H9 (cell line): ENCODE results near the gene KIAA1958. TPM values are rescaled to one million over a fixed set of nuclear protein-coding genes. Genes with fewer than 3 reads are reported as not detected.

Experiments used
- DNase-seq: peaks from one replicate; pipeline ENCODE4 v3.0.0-alpha.2; 2017
- H2AFZ ChIP-seq: one replicate; pipeline ENCODE4 v1.6.1; 2013; ENCODE audit warnings: mild to moderate bottlenecking, low read length, control low read depth, moderate library complexity
- H2AK5ac ChIP-seq: 2 replicates; pipeline ENCODE4 v1.6.1; 2013; ENCODE audit warnings: low read length, control low read depth, mixed read lengths; ENCODE audit not compliant: insufficient read length
- H2BK120ac ChIP-seq: one replicate; pipeline ENCODE4 v1.6.1; 2013; ENCODE audit warnings: low read depth, mild to moderate bottlenecking, low read length, control low read depth, inconsistent platforms; ENCODE audit not compliant: poor library complexity, severe bottlenecking
- H2BK12ac ChIP-seq: 2 replicates; pipeline ENCODE4 v1.6.1; 2013; ENCODE audit warnings: low read length, control low read depth, mixed read lengths, low read depth; ENCODE audit not compliant: insufficient read length
- H2BK15ac ChIP-seq: 2 replicates; pipeline ENCODE4 v1.6.1; 2013; ENCODE audit warnings: low read depth, low read length, control low read depth
- H2BK20ac ChIP-seq: one replicate; pipeline ENCODE4 v1.6.1; 2013; ENCODE audit warnings: low read depth, mild to moderate bottlenecking, low read length, control low read depth, inconsistent platforms; ENCODE audit not compliant: poor library complexity, severe bottlenecking
- H2BK5ac ChIP-seq: 2 replicates; pipeline ENCODE4 v1.6.1; 2013; ENCODE audit warnings: low read length, control low read depth, mixed read lengths; ENCODE audit not compliant: insufficient read length
- H3K14ac ChIP-seq: 2 replicates; pipeline ENCODE4 v1.6.1; 2013; ENCODE audit warnings: low read length, control low read depth; ENCODE audit not compliant: insufficient read depth
- H3K18ac ChIP-seq: 2 replicates; pipeline ENCODE4 v1.6.1; 2013; ENCODE audit warnings: low read depth, mild to moderate bottlenecking, mixed read lengths, low read length, control low read depth; ENCODE audit not compliant: insufficient read length
- H3K23ac ChIP-seq: 2 replicates; pipeline ENCODE4 v1.6.1; 2013; ENCODE audit warnings: low read length, control low read depth, mixed read lengths, low read depth; ENCODE audit not compliant: insufficient read length
- H3K23me2 ChIP-seq: 2 replicates; pipeline ENCODE4 v1.6.1; 2013; ENCODE audit warnings: low read depth, mild to moderate bottlenecking, mixed read lengths, low read length, control low read depth; ENCODE audit not compliant: insufficient read length, poor library complexity, severe bottlenecking
- H3K27ac ChIP-seq: 2 replicates; pipeline ENCODE4 v1.5.1; 2013; ENCODE audit warnings: low read length, control low read depth, mixed read lengths, low read depth; ENCODE audit not compliant: insufficient read length
- H3K27me3 ChIP-seq: 2 replicates; pipeline ENCODE4 v1.6.1; 2013; ENCODE audit warnings: low read length, control low read depth, inconsistent platforms; ENCODE audit not compliant: insufficient read depth
- H3K4ac ChIP-seq: 2 replicates; pipeline ENCODE4 v1.6.1; 2013; ENCODE audit warnings: low read depth, mild to moderate bottlenecking, control low read depth, inconsistent platforms, low read length, moderate library complexity
- H3K4me1 ChIP-seq: 2 replicates; pipeline ENCODE4 v1.6.1; 2013; ENCODE audit warnings: low read length, control low read depth, inconsistent platforms; ENCODE audit not compliant: insufficient read depth
- H3K4me2 ChIP-seq: 2 replicates; pipeline ENCODE4 v1.6.1; 2013; ENCODE audit warnings: low read length, control low read depth, mixed read lengths; ENCODE audit not compliant: insufficient read length, insufficient read depth
- H3K56ac ChIP-seq: 2 replicates; pipeline ENCODE4 v1.6.1; 2013; ENCODE audit warnings: low read depth, mild to moderate bottlenecking, mixed read lengths, low read length, control low read depth; ENCODE audit not compliant: insufficient read length
- H3K79me1 ChIP-seq: 2 replicates; pipeline ENCODE4 v1.6.1; 2013; ENCODE audit warnings: low read depth, mild to moderate bottlenecking, moderate library complexity, low read length, control low read depth, inconsistent platforms; ENCODE audit not compliant: insufficient read depth, poor library complexity, severe bottlenecking
- H3K79me2 ChIP-seq: 2 replicates; pipeline ENCODE4 v1.6.1; 2013; ENCODE audit warnings: low read length, control low read depth, inconsistent platforms; ENCODE audit not compliant: insufficient read depth
- H3K9ac ChIP-seq: 2 replicates; pipeline ENCODE4 v1.6.1; 2013; ENCODE audit warnings: low read length, control low read depth, mixed read lengths; ENCODE audit not compliant: insufficient read length; ENCODE audit errors: extremely low read depth
- H3K9me3 ChIP-seq: one replicate; pipeline ENCODE4 v1.6.1; 2013; ENCODE audit warnings: low read depth, low read length, inconsistent platforms; ENCODE audit not compliant: control insufficient read depth
- H3T11ph ChIP-seq: one replicate; pipeline ENCODE4 v1.6.1; 2013; ENCODE audit warnings: mild to moderate bottlenecking, low read length, control low read depth, inconsistent platforms
- H4K20me1 ChIP-seq: one replicate; pipeline ENCODE4 v1.6.1; 2013; ENCODE audit not compliant: control insufficient read depth, insufficient read length, insufficient read depth
- H4K5ac ChIP-seq: 2 replicates; pipeline ENCODE4 v1.6.1; 2013; ENCODE audit warnings: low read depth, mild to moderate bottlenecking, mixed read lengths, low read length, control low read depth; ENCODE audit not compliant: insufficient read length
- H4K8ac ChIP-seq: replicated peaks from 2 replicates; pipeline ENCODE4 v1.6.1; 2013; ENCODE audit warnings: low read length, control low read depth, mixed read lengths, low read depth; ENCODE audit not compliant: insufficient read length
- H4K91ac ChIP-seq: 2 replicates; pipeline ENCODE4 v1.6.1; 2013; ENCODE audit warnings: low read depth, mild to moderate bottlenecking, moderate library complexity, mixed read lengths, low read length, control low read depth; ENCODE audit not compliant: insufficient read length
- H3K27ac Mint-ChIP-seq, 3 experiments: 2 replicates in 2 of 3; 3 replicates in 1 of 3; pipeline ENCODE4 v1.8.0; 2020 to 2021; ENCODE audit warnings: mixed read lengths in 3 of 3, mild to moderate bottlenecking in 1 of 3, moderate library complexity in 1 of 3
- H3K27me3 Mint-ChIP-seq: 2 replicates; pipeline ENCODE4 v1.8.0; 2021; ENCODE audit warnings: low read depth, mild to moderate bottlenecking, moderate library complexity, mixed read lengths
- H3K36me3 Mint-ChIP-seq, 3 experiments: 2 replicates in 2 of 3; 3 replicates in 1 of 3; pipeline ENCODE4 v1.8.0; 2020 to 2021; ENCODE audit warnings: low read depth in 3 of 3, mixed read lengths in 3 of 3; ENCODE audit not compliant: insufficient read depth in 1 of 3
- H3K4me1 Mint-ChIP-seq, 2 experiments: 2 replicates each; pipeline ENCODE4 v1.8.0; 2020; ENCODE audit warnings: mixed read lengths in 2 of 2
- H3K4me3 Mint-ChIP-seq, 2 experiments: 2 replicates in 1 of 2; 3 replicates in 1 of 2; pipeline ENCODE4 v1.8.0; 2020 to 2021; ENCODE audit warnings: mild to moderate bottlenecking in 2 of 2, mixed read lengths in 2 of 2, moderate library complexity in 1 of 2
- H3K9me3 Mint-ChIP-seq, 2 experiments: 2 replicates in 1 of 2; 3 replicates in 1 of 2; pipeline ENCODE4 v1.8.0; 2020; ENCODE audit warnings: mild to moderate bottlenecking in 2 of 2, mixed read lengths in 2 of 2, moderate library complexity in 1 of 2
- WGBS: extraction: QIAGEN DNeasy Blood & Tissue Kit; methylation state at CpG from one replicate; pipeline ENCODE4 v1.1.7; 2013; ENCODE audit warnings: missing lambda C conversion rate, low lambda C conversion rate, mixed read lengths; ENCODE audit not compliant: insufficient read length; ENCODE audit errors: extremely low coverage; 5-methylcytosine and 5-hydroxymethylcytosine counted together
- total RNA-seq: library from RNA; stranded (reverse); gene quantifications from 2 replicates; pipeline ENCODE4 v1.2.1, GENCODE V29; 2021
- TF ChIP-seq, protein P1 (sequence below): fragments of 200-600 bp; sonication (generic); conservative IDR thresholded peaks from 3 replicates; pipeline ENCODE4 v1.8.0; 2021; ENCODE audit warnings: antibody characterized with exemption, mild to moderate bottlenecking

KIAA1958 gene
- total RNA-seq, 1 experiment from 2014 or later: 34.0 TPM

DNA sequence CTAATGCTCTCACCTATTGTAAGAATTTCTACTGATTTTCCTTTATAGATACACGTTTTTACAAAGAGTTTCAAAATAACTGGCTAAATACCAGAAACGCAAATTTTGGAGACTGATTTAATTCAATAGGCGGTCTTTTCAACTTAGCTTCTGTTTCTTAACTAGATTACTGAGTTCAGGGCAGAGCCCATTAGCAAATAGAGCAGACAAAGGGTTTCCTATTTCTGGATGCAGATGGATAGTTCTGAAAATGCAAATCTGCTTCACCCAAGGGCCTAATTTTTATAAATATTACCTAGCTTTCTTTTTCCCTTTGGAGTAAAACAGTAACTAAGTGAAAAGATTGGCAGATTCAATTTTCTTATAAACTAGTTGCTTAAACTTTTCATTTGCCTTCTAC is 13.6 kb upstream of the KIAA1958 start:
- H3T11ph ChIP-seq: no peak overlapping the region
- peaks cover 15 to 18% of the 10 kb centered on the region in 2 experiments for H3K4me1 Mint-ChIP-seq
- no peaks in the 10 kb centered on the region for H3K79me2 ChIP-seq
- WGBS: no CpG with 5 or more reads among the region's 3 CpGs
- H3K79me1 ChIP-seq: no peaks in the 10 kb centered on the region
- H3K9ac ChIP-seq: no peak overlapping the region
- no peaks in the 10 kb centered on the region for H3K4me1 ChIP-seq
- peaks cover 13 to 15% of the 10 kb centered on the region in 2 experiments; a peak in 4 of 5 replicates for H3K9me3 Mint-ChIP-seq
- H3K27ac Mint-ChIP-seq: no peak overlapping the region
- no peaks in the 10 kb centered on the region for H3K9me3 ChIP-seq
- H3K27me3 ChIP-seq: no peaks in the 10 kb centered on the region
- no peak overlapping the region for H4K5ac ChIP-seq
- H2BK120ac ChIP-seq: no peak overlapping the region
- H3K18ac ChIP-seq: no peak overlapping the region
- H3K27ac ChIP-seq: no peak overlapping the region
- H2AK5ac ChIP-seq: no peak overlapping the region
- no peak overlapping the region for H3K4me3 Mint-ChIP-seq
- H3K14ac ChIP-seq: no peak overlapping the region
- no peaks in the 10 kb centered on the region for H3K23me2 ChIP-seq
- no peak overlapping the region for H2BK15ac ChIP-seq
- no peak overlapping the region for H4K8ac ChIP-seq
- no peak overlapping the region for H3K4me2 ChIP-seq
- H2AFZ ChIP-seq: no peak overlapping the region
- no peak overlapping the region for H3K56ac ChIP-seq
- TF ChIP-seq, protein P1, sequence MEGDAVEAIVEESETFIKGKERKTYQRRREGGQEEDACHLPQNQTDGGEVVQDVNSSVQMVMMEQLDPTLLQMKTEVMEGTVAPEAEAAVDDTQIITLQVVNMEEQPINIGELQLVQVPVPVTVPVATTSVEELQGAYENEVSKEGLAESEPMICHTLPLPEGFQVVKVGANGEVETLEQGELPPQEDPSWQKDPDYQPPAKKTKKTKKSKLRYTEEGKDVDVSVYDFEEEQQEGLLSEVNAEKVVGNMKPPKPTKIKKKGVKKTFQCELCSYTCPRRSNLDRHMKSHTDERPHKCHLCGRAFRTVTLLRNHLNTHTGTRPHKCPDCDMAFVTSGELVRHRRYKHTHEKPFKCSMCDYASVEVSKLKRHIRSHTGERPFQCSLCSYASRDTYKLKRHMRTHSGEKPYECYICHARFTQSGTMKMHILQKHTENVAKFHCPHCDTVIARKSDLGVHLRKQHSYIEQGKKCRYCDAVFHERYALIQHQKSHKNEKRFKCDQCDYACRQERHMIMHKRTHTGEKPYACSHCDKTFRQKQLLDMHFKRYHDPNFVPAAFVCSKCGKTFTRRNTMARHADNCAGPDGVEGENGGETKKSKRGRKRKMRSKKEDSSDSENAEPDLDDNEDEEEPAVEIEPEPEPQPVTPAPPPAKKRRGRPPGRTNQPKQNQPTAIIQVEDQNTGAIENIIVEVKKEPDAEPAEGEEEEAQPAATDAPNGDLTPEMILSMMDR: no peak
- H4K91ac ChIP-seq: no peak overlapping the region
- no peaks in the 10 kb centered on the region for H4K20me1 ChIP-seq
- DNase-seq: no peak
- no peak overlapping the region for H2BK12ac ChIP-seq
- no peak overlapping the region for H2BK20ac ChIP-seq
- peaks cover 24 to 36% (median 31%) of the 10 kb centered on the region in 3 experiments for H3K36me3 Mint-ChIP-seq
- no peak overlapping the region for H3K23ac ChIP-seq
- H3K27me3 Mint-ChIP-seq: no peaks in the 10 kb centered on the region
- no peak overlapping the region for H2BK5ac ChIP-seq
- no peak overlapping the region for H3K4ac ChIP-seq
